GM19455 (cell line): ENCODE results near the gene TRIM74.
"Not testable (repeated sequence)": the region's sequence is repeated elsewhere in the genome, so short reads cannot be mapped to it uniquely, and the experiment has no call there.

Experiments used
- ATAC-seq: cut with Tn5 transposase; IDR thresholded peaks from one replicate; pipeline ENCODE4 v1.9.1; 2021; ENCODE audit not compliant: unreplicated experiment

The TRIM74 gene

GRCh38 chr7:72968980-72969516 lies at the start of gene TRIM74:
Gene TRIM74 (minus strand): TSS chr7:72969466. CDS start chr7:72966157, 3,309 bp downstream.
- ATAC-seq, result not testable (repeated sequence)

DNA sequence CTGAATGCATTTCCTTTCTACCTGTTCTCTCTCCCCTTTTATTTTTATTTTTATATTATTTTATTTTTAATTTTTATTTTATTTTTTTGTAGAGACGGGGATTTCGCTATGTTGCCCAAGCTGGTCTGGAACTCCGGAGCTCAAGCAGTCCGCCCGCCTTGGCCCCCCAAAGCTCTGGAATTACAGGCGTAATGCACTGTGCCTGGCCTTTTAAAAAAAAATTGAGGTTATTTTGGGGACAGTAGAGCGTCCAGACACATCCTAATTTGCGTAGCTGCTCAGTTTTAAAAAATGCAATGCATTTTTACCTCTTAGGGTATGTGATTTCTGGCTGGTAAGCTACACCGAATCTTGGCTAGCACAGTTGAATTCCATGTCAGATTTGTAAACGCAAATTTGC lies 37.2 kb upstream of the TRIM74 start:
- ATAC-seq, result not testable (repeated sequence)

DNA sequence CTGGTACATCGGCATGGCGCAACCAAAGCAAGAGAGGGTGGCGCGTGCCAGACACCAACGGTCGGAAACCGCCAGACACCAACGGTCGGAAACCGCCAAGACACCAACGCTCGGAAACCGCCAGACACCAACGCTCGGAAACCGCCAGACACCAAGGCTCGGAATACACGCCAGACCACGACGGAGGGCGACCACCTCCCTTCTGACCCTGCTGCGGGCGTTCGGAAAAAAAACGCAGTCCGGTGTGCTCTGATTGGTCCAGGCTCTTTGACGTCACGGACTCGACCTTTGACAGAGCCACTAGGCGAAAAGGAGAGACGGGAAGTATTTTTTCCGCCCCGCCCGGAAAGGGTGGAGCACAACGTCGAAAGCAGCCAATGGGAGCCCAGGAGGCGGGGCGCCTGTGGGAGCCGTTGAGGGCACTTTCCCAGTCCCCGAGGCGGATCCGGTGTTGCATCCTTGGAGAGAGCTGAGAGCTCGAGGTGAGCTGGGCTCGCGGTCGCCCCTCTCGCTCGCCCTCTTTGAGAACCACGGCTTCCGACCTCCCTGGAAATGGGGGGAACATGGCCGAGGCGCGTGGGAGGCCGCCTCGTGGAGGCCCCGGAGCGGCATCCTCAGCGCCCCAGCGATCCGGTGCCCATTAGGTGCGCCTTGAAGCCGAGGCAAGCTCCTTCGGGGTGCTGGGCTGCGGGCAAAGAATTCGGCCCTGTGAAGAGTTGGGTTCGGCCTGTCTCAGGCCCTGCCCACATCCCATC lies 36.6 kb upstream of the TRIM74 start:
- ATAC-seq, result peak; percentile 79

DNA sequence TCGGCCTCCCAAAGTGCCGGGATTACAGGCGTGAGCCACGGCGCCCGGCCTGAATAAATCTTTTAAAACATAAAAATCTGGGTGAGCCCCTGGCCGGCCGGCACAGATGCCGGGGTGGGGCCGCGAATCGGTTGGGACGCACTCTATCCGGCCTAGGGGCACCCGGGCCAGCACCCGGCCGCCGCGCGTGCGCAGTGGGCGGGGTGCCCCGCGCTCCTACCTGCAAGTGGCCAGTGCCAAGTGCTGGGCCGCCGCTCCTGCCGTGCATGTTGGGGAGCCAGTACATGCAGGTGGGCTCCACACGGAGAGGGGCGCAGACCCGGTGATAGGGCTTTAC lies 36.1 kb upstream of the TRIM74 start:
- ATAC-seq, result peak; percentile 89

DNA sequence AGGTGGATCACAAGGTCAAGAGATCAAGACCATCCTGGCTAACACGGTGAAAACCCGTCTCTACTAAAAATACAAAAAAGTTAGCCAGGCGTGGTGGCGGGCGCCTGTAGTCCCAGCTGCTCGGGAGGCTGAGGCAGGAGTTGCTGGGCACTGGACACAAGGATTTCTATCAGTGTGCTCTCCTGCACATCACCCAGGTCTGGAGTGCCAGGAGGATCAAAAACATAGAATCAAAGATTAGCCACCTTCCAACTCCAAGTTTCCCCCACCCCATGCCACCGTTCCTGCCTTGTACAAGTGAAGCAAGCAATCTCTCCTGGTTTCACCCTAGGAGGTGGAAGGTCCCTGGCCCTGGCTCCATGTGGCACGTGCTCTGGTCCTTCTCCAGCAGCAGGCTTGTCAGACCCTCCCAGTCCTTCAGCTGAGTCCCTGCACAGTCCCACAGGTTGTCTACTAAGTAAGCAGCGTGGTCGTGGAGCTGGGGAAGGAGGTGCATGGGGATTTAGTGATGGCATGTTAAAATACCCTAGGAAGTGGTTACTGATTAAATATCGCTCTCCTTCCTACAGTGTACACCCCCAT lies 28.7 kb upstream of the TRIM74 start:
- ATAC-seq, result not testable (repeated sequence)

DNA sequence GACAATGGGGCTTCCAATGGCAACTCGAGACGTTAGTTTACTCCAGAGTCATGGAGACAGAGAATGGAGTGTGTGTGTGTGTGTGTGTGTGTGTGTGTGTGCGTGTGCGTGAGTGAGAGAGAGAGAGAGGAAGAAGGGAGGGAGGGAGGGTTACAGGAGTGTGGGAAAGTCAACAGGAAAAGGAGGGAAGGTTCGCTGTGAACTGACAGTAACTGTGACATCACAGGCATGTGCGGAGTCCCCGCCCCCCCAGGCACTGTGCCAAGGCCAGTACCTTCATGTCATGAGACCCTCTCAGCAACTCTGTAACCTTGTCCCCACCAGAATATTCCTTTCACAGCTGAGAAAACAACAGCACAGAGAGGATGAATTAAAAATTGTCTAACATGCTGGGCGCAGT lies 28.2 kb upstream of the TRIM74 start:
- not testable (repeated sequence) for ATAC-seq

DNA sequence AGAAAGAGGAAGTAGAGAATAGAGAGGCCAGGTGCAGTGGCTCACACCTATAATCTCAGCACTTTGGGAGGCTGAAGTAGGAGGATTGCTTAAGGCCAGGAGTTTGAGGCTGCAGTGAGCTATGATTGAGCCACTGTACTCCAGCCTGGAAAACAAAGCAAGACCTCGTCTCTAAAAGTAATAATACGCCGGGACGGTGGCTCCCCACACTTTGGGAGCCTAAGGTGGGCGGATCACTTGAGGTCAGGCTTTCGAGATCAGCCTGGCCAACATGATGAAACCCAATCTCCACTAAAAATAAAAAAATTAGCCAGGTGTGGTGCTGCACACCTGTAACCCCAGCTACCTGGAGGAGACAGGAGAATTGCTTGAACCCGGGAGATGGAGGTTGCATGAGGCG lies 26.2 kb upstream of the TRIM74 start:
- ATAC-seq, result not testable (repeated sequence)

DNA sequence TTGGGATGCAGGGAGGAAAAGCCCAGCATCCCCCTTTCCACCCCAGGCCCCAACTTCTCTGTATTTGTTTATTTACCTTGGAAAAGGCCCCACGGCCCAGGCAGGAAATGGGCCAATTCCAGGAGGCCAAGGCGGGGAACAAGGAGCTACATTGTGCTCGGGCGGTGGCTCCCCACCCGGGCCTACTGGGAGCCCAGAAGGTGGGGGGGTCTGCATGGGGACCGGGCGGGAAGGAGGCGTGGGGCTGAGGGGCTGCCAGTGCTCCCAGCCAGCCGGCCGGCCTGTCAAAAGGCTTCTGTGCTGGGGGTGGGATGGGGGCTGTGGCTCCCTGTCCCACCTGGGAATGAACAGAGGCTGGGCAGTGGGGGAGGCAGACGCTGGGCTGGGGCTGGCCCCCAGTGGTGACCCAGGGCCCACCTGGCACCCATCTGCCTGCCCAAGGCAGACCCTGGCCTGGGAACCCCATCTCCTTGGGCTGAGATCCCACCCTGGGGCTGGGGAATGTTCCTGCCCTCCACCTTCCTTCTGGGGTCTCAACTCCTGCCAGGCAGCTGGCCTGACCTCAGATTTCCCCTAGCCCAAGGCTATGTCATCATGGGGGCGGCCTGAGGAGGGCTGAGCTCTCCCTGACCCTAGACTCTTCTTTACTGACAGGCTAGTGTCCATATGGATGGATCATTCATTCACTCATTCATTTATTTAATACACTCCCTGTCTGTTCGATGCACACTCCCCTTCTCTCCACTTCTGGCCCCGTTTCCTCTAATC lies 21.1 kb upstream of the TRIM74 start:
- not testable (repeated sequence) for ATAC-seq

DNA sequence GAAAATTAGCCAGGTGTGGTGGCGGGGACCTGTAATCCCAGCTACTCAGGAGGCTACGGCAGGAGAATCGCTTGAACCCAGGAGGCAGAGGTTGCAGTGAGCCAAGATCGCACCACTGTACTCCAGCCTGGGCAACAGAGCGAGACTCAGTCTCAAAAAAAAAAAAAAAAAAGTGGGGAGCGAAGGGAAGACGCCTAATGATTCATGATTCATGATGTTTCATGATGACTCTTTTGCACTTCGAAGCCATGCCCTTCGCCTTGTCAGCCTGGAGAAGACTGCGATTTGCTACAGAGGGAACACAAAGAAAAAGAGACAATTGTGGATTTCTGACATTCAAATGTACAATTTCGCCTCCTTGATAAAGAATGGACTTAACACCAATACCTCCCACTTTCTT lies 12.8 kb upstream of the TRIM74 start:
- ATAC-seq, result not testable (repeated sequence)

DNA sequence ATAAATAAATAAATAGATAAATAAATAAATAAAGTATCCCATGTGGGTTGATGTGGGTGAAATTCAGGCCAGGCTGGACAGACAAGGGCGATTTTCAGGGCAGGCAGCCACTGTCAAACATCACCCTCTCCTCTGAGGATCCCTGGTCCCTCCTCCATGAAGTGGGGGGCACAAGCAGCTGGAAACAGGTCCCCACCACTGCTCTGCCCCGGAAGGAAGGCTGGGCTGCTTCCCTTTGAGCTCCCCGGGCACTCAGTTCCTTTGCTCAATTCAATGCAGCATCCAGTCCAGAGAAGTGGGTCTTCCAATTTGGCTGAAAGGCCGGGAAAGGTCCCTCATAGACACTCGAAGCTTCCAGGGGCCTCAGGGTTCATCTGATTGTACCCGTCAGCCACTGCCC lies 11.1 kb upstream of the TRIM74 start:
- ATAC-seq, result not testable (repeated sequence)

- not testable (repeated sequence) for ATAC-seq
Observed at GRCh38 chr7:72976434-72976833, 7.2 kb upstream of the TRIM74 start.

GRCh38 chr7:72975656-72976286 lies 6.5 kb upstream of the TRIM74 start:
- not testable (repeated sequence) for ATAC-seq

DNA sequence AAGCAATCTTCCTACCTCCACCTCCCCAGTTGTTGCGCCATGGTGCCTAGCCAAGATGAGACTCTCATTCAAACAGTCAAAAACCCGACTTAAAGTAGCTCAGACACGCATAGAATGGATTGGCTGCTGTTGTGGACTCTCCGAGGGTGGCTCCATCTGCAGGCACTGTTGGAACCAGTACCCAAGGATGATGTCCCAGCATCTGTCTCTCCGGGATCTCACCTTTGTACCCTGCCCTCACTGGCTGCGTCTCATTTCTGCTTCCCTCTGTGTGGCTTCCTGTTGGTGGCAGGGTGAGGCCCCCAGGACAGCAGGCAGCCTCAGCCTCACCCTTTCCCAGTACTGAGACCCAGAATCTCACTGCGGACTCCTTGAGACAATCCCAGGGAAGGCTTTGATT lies 5.5 kb upstream of the TRIM74 start:
- ATAC-seq, result not testable (repeated sequence)

DNA sequence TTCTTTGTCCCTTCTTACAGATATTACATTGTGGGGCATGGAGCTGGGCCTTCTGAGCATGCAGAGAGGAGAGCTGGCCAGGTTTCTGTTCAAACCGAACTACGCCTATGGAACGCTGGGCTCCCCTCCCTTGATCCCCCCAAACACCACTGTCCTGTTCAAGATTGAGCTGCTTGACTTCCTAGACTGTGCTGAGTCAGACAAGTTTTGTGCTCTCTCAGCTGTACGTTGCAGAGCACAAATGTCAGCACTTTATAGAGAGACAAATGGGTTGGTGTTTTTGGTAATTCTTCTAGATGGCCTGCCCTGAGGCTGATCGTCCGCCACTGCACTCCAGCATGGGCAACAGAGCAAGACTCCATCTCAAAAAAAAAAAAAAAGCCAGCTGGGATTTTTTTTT lies 2.2 kb upstream of the TRIM74 start:
- ATAC-seq, result not testable (repeated sequence)

DNA sequence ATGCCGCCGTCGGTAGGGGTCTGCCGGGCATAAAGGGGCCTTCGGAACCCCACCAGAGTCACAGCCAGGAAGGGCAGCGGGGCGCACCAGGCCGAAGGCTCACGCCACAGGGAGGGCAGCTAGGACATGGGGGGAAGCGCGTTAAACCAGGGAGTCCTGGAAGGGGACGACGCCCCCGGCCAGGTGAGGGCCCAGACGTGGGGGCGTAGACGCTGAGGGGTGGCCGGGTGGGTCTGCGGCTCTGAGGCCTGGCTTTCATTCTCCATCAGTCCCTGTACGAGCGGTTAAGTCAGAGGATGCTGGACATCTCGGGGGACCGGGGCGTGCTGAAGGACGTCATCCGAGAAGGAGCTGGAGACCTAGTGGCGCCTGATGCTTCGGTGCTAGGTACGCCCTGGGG lies 422 bp upstream of the TRIM74 start:
- not testable (repeated sequence) for ATAC-seq

GRCh38 chr7:72966892-72967291 lies 2.4 kb downstream of the TRIM74 start:
- not testable (repeated sequence) for ATAC-seq

DNA sequence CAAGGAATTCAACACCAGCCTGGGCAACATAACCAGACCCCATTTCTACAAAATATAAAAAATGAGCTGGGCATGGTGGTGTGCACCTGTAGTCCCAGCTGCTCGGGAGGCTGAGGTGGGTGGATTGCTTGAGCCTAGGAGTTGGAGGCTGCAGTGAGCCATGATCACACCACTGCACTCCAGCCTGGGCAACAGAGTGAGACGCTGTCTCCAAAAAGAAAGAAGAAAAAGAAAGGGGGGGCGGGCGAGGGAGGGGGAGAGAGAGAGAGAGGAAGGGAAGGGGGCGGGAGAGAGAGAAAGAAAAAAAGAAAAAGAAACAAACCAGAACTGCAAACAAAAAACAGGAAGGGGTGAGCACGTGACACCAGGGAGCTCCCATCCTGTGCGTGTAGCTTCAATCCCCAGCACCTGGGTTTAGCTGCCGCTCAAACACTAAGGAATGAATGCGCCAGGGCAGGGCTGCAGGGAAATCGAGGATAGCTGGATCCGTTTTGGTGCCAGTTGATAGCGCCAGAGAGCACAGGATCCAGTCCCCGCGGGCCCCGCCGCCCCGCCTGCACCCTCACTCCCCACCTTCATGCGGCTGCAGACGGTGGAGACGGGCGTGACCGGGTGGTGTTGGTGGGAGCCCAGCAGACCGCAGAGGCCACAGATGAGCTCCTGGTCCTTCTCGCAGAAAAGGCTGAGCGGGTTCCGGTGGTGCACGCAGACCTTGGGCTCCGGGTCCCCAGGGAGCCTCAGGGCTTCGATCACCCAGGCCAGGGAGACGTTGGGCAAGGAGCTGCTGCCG lies 3.9 kb downstream of the TRIM74 start:
- not testable (repeated sequence) for ATAC-seq

DNA sequence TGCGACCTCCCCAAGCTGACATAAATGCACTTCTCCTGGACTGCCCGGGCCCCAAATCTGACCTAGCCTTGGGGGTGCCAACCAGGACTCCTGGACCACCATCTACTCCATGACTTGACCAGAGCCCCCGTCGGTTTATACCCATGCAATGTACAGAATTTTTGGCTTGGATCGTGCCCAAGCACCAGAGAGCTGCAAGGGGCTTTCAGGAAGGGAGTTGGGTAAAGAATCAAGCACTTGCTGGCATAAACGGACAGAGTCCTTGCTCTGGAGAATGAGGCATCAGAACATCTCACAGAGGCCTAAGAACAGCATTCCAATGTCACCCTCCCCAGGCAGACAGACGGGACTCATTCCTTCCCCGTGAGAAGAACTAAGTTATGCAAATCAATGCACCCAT lies 6.2 kb downstream of the TRIM74 start:
- ATAC-seq, result not testable (repeated sequence)

- ATAC-seq, result not testable (repeated sequence)
Observed at GRCh38 chr7:72961346-72961650, 8.0 kb downstream of the TRIM74 start.

DNA sequence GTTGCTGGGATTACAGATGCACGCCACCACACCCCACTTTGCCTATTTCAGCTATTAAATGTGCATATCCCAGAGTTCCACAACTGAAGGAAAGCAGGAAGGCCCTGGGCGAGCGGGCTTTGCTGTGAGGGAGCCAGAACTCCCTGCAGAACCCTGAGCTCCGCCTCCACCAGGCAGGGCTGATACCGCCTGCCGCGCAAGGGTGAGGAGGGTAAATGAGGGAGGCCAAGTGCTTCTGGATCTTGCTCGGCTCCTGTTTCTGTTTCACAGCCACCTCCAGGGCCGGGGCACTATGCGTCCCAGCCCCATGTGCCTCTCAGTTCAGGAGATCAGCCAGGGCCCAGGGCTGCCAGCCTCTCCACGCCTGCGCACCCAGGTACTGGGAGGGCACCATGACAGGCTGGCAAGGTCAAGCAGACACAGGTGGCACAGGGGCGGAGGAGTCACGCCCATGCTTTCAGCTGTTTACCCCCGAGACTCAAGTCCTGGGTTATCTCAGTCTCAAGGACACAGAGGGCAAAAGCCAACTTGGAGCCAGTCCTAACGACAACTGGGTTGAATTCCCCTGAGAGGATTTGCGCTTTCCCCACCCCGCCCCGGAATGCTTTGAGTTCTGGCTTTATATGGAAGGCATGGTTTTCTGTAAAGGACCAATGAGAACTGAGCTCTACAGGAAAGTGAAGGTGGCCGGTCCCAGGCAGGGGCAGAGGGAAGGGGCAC lies 8.5 kb downstream of the TRIM74 start:
- not testable (repeated sequence) for ATAC-seq
